ENCODE results near the gene TEX13C.
"Not testable (repeated sequence)": the region's sequence is repeated elsewhere in the genome, so short reads cannot be mapped to it uniquely, and the experiment has no call there.

The TEX13C gene

DNA sequence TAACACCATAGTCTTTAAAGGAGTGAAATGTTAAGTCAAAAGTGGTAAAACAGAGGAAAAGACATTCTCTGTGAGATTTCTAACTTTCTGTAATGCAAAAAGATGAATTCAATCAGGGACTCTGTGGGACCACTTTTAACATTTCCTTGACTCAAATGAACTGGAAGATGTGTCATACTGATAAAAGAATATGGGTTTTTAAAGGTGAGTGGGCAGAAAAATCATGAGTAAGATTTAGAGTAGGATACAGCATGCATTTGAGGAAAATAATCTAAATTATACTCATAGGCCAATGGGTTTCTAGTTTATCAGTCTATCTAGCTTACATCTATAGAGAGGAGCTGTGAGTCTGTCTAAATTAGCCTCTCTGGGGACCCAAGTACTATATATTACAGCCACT lies 11.0 kb upstream of the TEX13C start:
- H3K4me3 ChIP-seq (ENCODE audit: low read depth in 1 of 2, low read length in 2 of 2), result no peak overlapping the region
- no peak overlapping the region for H3K27ac ChIP-seq (ENCODE audit: low read depth, low read length)

DNA sequence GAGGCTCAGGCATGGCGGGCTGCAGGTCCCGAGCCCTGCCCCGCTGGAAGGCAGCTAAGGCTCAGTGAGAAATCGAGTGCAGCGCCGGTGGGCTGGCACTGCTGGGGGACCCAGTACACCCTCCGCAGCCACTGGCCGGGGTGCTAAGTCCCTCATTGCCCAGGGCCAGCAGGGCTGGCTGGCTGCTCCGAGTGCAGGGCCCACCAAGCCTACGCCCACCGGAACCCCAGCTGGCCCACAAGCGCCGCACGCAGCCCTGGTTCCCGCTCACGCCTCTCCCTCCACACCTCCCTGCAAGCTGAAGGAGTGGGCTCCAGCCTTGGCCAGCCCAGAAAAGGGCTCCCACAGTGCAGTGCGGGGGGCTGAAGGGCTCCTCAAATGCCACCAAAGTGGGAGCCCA lies 505 bp upstream of the TEX13C start:
- not testable (repeated sequence) for H3K4me3 ChIP-seq (ENCODE audit: low read depth in 1 of 2, low read length in 2 of 2); H3K9ac ChIP-seq (ENCODE audit: low read depth in 1 of 2, low read length in 2 of 2); H3K36me3 ChIP-seq (ENCODE audit: control insufficient read depth in 1 of 2, insufficient read depth in 2 of 2, low read length in 2 of 2); H3K4me1 ChIP-seq (ENCODE audit: control insufficient read depth in 1 of 2, insufficient read depth in 2 of 2, low read length in 2 of 2); H3K27ac ChIP-seq (ENCODE audit: low read depth, low read length); H3K27me3 ChIP-seq (ENCODE audit: control insufficient read depth in 1 of 2, insufficient read depth in 2 of 2, low read length in 2 of 2); H3K9me3 ChIP-seq (ENCODE audit: control insufficient read depth in 1 of 2, low read length in 2 of 2)

More for the DNA sequence above, 11.0 kb upstream of the TEX13C start:
- Histone ChIP-seq H3K27me3 (ENCODE audit: control insufficient read depth in 1 of 2, insufficient read depth in 2 of 2, low read length in 2 of 2) (no peaks in the 10 kb centered on the region), H3K4me1 (ENCODE audit: control insufficient read depth in 1 of 2, insufficient read depth in 2 of 2, low read length in 2 of 2) (no peaks in the 10 kb centered on the region), H3K9ac (ENCODE audit: low read depth in 1 of 2, low read length in 2 of 2) (no peak overlapping the region), H3K36me3 (ENCODE audit: control insufficient read depth in 1 of 2, insufficient read depth in 2 of 2, low read length in 2 of 2) (no peaks in the 10 kb centered on the region), H3K9me3 (ENCODE audit: control insufficient read depth in 1 of 2, low read length in 2 of 2) (no peaks in the 10 kb centered on the region)

DNA sequence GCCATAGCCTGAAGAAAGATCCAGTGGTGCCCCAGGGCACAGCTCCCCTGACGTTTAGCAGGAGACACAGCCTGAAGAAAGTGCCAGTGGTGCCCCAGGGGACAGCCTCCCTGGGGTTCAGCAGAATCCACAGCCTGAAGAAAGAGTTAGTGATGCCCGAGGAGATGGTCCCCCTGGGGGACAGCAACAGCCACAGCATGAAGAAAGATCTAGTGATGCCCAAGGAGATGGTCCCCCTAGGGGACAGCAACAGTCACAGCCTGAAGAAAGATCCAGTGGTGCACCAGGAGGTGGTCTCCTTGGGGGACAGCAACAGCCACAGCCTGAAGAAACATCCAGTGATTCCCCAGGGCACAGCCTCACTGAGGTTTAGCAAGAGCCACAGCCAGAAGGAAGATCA lies 2.8 kb downstream of the TEX13C start:
- no peak overlapping the region for H3K27ac ChIP-seq (ENCODE audit: low read depth, low read length)
- no peak overlapping the region for H3K9ac ChIP-seq (ENCODE audit: low read depth in 1 of 2, low read length in 2 of 2)
- no peaks in the 10 kb centered on the region for H3K36me3 ChIP-seq (ENCODE audit: control insufficient read depth in 1 of 2, insufficient read depth in 2 of 2, low read length in 2 of 2)
- H3K27me3 ChIP-seq (ENCODE audit: control insufficient read depth in 1 of 2, insufficient read depth in 2 of 2, low read length in 2 of 2), result no peaks in the 10 kb centered on the region
- H3K4me3 ChIP-seq (ENCODE audit: low read depth in 1 of 2, low read length in 2 of 2), result no peak overlapping the region
- no peaks in the 10 kb centered on the region for H3K4me1 ChIP-seq (ENCODE audit: control insufficient read depth in 1 of 2, insufficient read depth in 2 of 2, low read length in 2 of 2)
- no peaks in the 10 kb centered on the region for H3K9me3 ChIP-seq (ENCODE audit: control insufficient read depth in 1 of 2, low read length in 2 of 2)

DNA sequence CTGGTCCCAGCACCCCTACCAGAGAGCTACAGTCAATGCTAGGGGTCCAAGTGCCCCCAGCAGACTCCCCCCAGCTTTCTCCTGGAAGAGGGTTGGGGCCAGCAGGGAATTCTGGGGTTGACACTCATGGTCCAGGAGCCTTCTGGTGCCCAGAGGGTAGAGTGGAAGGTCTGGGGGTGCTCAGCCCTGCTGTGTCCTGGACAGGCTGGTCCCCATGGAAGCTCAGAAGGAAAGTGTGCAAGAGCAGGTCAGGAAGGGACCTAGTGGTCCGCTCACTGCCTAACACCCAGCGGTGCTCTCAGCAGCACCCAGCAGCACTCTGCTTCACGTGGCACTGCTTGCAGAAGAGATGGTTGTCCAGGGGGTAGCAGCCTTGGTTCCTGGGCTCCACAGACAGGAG lies 6.9 kb downstream of the TEX13C start:
- Histone ChIP-seq H3K9ac (ENCODE audit: low read depth in 1 of 2, low read length in 2 of 2) (no peak overlapping the region), H3K4me1 (ENCODE audit: control insufficient read depth in 1 of 2, insufficient read depth in 2 of 2, low read length in 2 of 2) (no peaks in the 10 kb centered on the region), H3K4me3 (ENCODE audit: low read depth in 1 of 2, low read length in 2 of 2) (no peak overlapping the region), H3K27me3 (ENCODE audit: control insufficient read depth in 1 of 2, insufficient read depth in 2 of 2, low read length in 2 of 2) (no peaks in the 10 kb centered on the region), H3K9me3 (ENCODE audit: control insufficient read depth in 1 of 2, low read length in 2 of 2) (no peaks in the 10 kb centered on the region), H3K27ac (ENCODE audit: low read depth, low read length) (no peak overlapping the region), H3K36me3 (ENCODE audit: control insufficient read depth in 1 of 2, insufficient read depth in 2 of 2, low read length in 2 of 2) (no peaks in the 10 kb centered on the region)

DNA sequence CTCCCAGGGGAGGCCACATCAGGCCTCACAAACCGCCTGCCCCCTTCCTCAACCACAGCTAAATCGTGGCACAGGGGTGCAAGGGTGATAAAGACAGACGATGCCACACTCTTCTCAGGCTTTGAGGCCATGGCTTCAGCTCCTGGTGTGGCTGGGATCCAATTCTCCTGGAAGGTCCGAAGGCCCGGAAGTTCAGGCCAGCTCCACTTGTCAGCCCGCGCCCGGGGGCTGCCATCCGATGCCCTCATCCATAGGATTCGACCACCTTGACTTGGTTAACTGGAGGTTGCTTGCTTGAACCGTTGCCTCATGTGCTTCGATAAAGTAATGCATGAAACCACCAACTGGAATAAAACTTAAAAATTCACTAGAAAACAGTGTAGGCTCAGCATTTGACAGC lies 8.2 kb downstream of the TEX13C start:
- no peak overlapping the region for H3K9ac ChIP-seq (ENCODE audit: low read depth in 1 of 2, low read length in 2 of 2)
- H3K4me1 ChIP-seq (ENCODE audit: control insufficient read depth in 1 of 2, insufficient read depth in 2 of 2, low read length in 2 of 2), result no peaks in the 10 kb centered on the region
- no peak overlapping the region for H3K4me3 ChIP-seq (ENCODE audit: low read depth in 1 of 2, low read length in 2 of 2)
- no peaks in the 10 kb centered on the region for H3K9me3 ChIP-seq (ENCODE audit: control insufficient read depth in 1 of 2, low read length in 2 of 2)
- no peak overlapping the region for H3K27ac ChIP-seq (ENCODE audit: low read depth, low read length)
- no peaks in the 10 kb centered on the region for H3K27me3 ChIP-seq (ENCODE audit: control insufficient read depth in 1 of 2, insufficient read depth in 2 of 2, low read length in 2 of 2)
- no peaks in the 10 kb centered on the region for H3K36me3 ChIP-seq (ENCODE audit: control insufficient read depth in 1 of 2, insufficient read depth in 2 of 2, low read length in 2 of 2)

DNA sequence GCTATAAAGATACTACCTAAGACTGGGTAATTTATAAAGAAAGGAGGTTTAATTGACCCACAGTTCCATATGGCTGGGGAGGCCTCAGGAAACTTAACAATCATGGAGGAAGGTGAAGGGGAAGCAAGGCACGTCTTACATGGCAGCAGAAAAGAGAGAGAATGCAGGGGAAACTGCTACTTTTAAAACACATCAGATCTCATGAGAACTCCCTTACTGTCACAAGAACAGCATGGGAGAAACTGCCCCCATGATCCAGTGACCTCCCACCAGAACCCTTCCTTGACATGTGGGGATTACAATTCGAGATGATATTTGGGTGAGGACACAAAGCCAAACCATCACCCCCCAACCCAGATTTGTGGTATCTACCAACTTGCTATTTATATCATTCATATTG lies 13.9 kb downstream of the TEX13C start:
- no peaks in the 10 kb centered on the region for H3K27me3 ChIP-seq (ENCODE audit: control insufficient read depth in 1 of 2, insufficient read depth in 2 of 2, low read length in 2 of 2)
- no peak overlapping the region for H3K4me3 ChIP-seq (ENCODE audit: low read depth in 1 of 2, low read length in 2 of 2)
- no peak overlapping the region for H3K27ac ChIP-seq (ENCODE audit: low read depth, low read length)
- H3K9me3 ChIP-seq (ENCODE audit: control insufficient read depth in 1 of 2, low read length in 2 of 2), result no peaks in the 10 kb centered on the region
- H3K36me3 ChIP-seq (ENCODE audit: control insufficient read depth in 1 of 2, insufficient read depth in 2 of 2, low read length in 2 of 2), result no peaks in the 10 kb centered on the region
- H3K9ac ChIP-seq (ENCODE audit: low read depth in 1 of 2, low read length in 2 of 2), result no peak overlapping the region
- no peaks in the 10 kb centered on the region for H3K4me1 ChIP-seq (ENCODE audit: control insufficient read depth in 1 of 2, insufficient read depth in 2 of 2, low read length in 2 of 2)

DNA sequence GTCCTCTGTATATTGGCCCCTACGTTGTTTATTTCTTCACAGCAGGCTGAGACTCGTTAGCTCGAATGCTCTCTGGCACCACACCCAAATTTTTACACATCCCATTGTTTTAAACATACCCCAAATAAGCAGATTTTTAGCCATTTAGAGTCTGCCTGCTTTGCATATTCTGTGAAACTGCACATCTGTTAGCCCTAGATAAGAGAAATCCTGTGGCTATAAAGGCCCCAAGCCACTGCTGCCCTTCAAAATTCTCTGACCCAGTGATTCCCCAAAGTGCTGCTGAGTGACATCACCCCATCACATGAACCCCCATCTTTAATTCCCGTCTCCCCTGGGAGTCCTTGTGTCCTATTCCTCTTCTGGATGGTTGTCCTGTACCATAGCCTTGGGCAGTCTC lies 20.8 kb downstream of the TEX13C start:
- Histone ChIP-seq H3K9me3 (ENCODE audit: control insufficient read depth in 1 of 2, low read length in 2 of 2) (no peaks in the 10 kb centered on the region), H3K27ac (ENCODE audit: low read depth, low read length) (no peak overlapping the region), H3K36me3 (ENCODE audit: control insufficient read depth in 1 of 2, insufficient read depth in 2 of 2, low read length in 2 of 2) (no peaks in the 10 kb centered on the region), H3K4me1 (ENCODE audit: control insufficient read depth in 1 of 2, insufficient read depth in 2 of 2, low read length in 2 of 2) (no peaks in the 10 kb centered on the region), H3K9ac (ENCODE audit: low read depth in 1 of 2, low read length in 2 of 2) (no peak overlapping the region), H3K4me3 (ENCODE audit: low read depth in 1 of 2, low read length in 2 of 2) (no peak overlapping the region), H3K27me3 (ENCODE audit: control insufficient read depth in 1 of 2, insufficient read depth in 2 of 2, low read length in 2 of 2) (no peaks in the 10 kb centered on the region)

DNA sequence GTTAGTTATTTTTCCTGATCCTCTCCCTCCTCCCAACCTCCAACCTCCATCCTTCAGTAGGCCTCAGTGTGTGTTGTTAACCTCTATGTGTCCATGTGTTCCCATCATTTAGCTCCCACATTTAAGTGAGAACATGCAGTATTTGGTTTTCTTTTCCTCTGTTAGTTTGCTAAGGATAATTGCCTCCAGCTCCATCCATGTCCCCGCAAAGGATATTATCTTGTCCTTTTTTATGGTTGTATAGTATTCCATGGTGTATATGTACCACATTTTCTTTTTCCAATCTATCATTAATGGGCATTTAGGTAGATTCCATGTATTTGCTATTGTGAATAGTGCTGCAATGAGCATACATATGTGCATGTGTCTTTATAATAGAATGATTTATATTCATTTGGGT lies 54.5 kb downstream of the TEX13C start:
- Histone ChIP-seq H3K9me3 (ENCODE audit: control insufficient read depth in 1 of 2, low read length in 2 of 2) (no peaks in the 10 kb centered on the region), H3K4me1 (ENCODE audit: control insufficient read depth in 1 of 2, insufficient read depth in 2 of 2, low read length in 2 of 2) (no peaks in the 10 kb centered on the region), H3K9ac (ENCODE audit: low read depth in 1 of 2, low read length in 2 of 2) (no peak overlapping the region), H3K27ac (ENCODE audit: low read depth, low read length) (no peak overlapping the region), H3K4me3 (ENCODE audit: low read depth in 1 of 2, low read length in 2 of 2) (no peak overlapping the region), H3K27me3 (ENCODE audit: control insufficient read depth in 1 of 2, insufficient read depth in 2 of 2, low read length in 2 of 2) (no peaks in the 10 kb centered on the region), H3K36me3 (ENCODE audit: control insufficient read depth in 1 of 2, insufficient read depth in 2 of 2, low read length in 2 of 2) (no peaks in the 10 kb centered on the region)

Measured in duodenal mucosa (tissue), 2 donors.